Bronchial epithelial cell (primary cell): ENCODE data around the gene SDK2. TPM values are rescaled to one million over a fixed set of nuclear protein-coding genes. Genes with fewer than 3 reads are reported as not detected.

Experiments
- DNase-seq: peaks from one replicate; pipeline ENCODE4 v3.0.0-alpha.2; 2010; ENCODE audit warnings: low read depth
- FAIRE-seq: peaks from 2 replicates; lab custom pipeline; 2011; peaks lifted over from hg19 to GRCh38; lab: Jason Lieb, UNC
- H3K27me3 ChIP-seq: 2 replicates; pipeline ENCODE4 v1.5.1; 2011; ENCODE audit warnings: low read length; ENCODE audit not compliant: control insufficient read depth, insufficient read depth
- H3K36me3 ChIP-seq: 2 replicates; pipeline ENCODE4 v1.5.1; 2011; ENCODE audit warnings: low read length; ENCODE audit not compliant: control insufficient read depth, insufficient read depth
- H3K4me3 ChIP-seq: 2 replicates; pipeline ENCODE4 v1.5.1; 2011; ENCODE audit warnings: mild to moderate bottlenecking, low read depth, low read length, control low read depth
- CTCF ChIP-seq: IDR thresholded peaks from 2 replicates; pipeline ENCODE4 v1.5.1; 2011; ENCODE audit warnings: mild to moderate bottlenecking, moderate library complexity, low read length, control low read depth, inconsistent platforms; ENCODE audit not compliant: insufficient read depth, severe bottlenecking
- total RNA-seq: library from RNA; depleted of rRNA; stranded (reverse); fragments of >200 nt; gene quantifications from 2 replicates; pipeline ENCODE4 v1.2.1, GENCODE V29; 2014

The SDK2 gene
- total RNA-seq, 1 donor from 2014 or later, result 2.1 TPM

GRCh38 chr17:73584049-73584448 is 60.2 kb downstream of the SDK2 start:
- no peak for TF ChIP-seq CTCF
- DNase-seq (no peak), FAIRE-seq (no peak)
- Histone ChIP-seq H3K4me3 (no peak overlapping the region), H3K36me3 (no peaks in the 10 kb centered on the region), H3K27me3 (no peaks in the 10 kb centered on the region)

- Histone ChIP-seq H3K36me3 (no peaks in the 10 kb centered on the region), H3K27me3 (no peaks in the 10 kb centered on the region), H3K4me3 (no peak overlapping the region)
- no peak for TF ChIP-seq CTCF
- DNase-seq, result no peak
- FAIRE-seq, result no peak
These were observed 61.4 kb downstream of the SDK2 start for GRCh38 chr17:73582821-73583220.

- H3K4me3 ChIP-seq, result no peak overlapping the region
- no peak for FAIRE-seq
- no peaks in the 10 kb centered on the region for H3K36me3 ChIP-seq
- DNase-seq, result no peak
- no peak for TF ChIP-seq CTCF
- no peaks in the 10 kb centered on the region for H3K27me3 ChIP-seq
These were observed 61.9 kb downstream of the SDK2 start for GRCh38 chr17:73582359-73582758.

- H3K27me3 ChIP-seq, result no peaks in the 10 kb centered on the region
- FAIRE-seq, result no peak
- TF ChIP-seq CTCF, result no peak
These were observed 62.9 kb downstream of the SDK2 start for GRCh38 chr17:73581379-73581778.

GRCh38 chr17:73580073-73580710 is 64.1 kb downstream of the SDK2 start:
- H3K27me3 ChIP-seq, result no peaks in the 10 kb centered on the region
- no peak for FAIRE-seq

More at GRCh38 chr17:73581379-73581778, 62.9 kb downstream of the SDK2 start:
- no peak overlapping the region for H3K4me3 ChIP-seq
- no peak for DNase-seq
- H3K36me3 ChIP-seq, result no peaks in the 10 kb centered on the region

More at GRCh38 chr17:73580073-73580710, 64.1 kb downstream of the SDK2 start:
- no peak for DNase-seq
- Histone ChIP-seq H3K4me3 (no peak overlapping the region), H3K36me3 (no peaks in the 10 kb centered on the region)
- no peak for TF ChIP-seq CTCF
